Measurements from ENCODE around the gene RAB7B. TPM values are rescaled to one million over a fixed set of nuclear protein-coding genes. Genes with fewer than 3 reads are reported as not detected.

RAB7B gene
- total and polyA plus RNA-seq, 3 experiments from 2014 or later = 0.29 to 0.48 TPM; not detected in 1

GRCh38 chr1:206020393-206021007, 17.3 kb upstream of the RAB7B start:
- H3K4me1 Mint-ChIP-seq = no peaks in the 10 kb centered on the region
- POLR2A ChIA-PET = no interaction called here

GRCh38 chr1:206015071-206015470, 11.9 kb upstream of the RAB7B start:
- DNase-seq = no peak
- H3K36me3 ChIP-seq (ENCODE audit: insufficient read depth, low read length) = no peaks in the 10 kb centered on the region
- no peak overlapping the region for H3K27ac ChIP-seq (ENCODE audit: low read depth, low read length)
- CTCF ChIA-PET = interaction anchor here (1.4 kb wide), 1 partner anchor 91 kb away, joined by 4 read pairs; no protein-coding TSS in a partner anchor
- no peaks in the 10 kb centered on the region for H3K9me3 Mint-ChIP-seq
- H3K4me1 Mint-ChIP-seq = peaks cover 6 to 18% (median 9%) of the 10 kb centered on the region in 3 donors
- POLR2A ChIA-PET = no interaction called here
- no peaks in the 10 kb centered on the region for H3K36me3 Mint-ChIP-seq
- H3K27me3 ChIP-seq (ENCODE audit: insufficient read depth, low read length, poor library complexity, severe bottlenecking) = no peaks in the 10 kb centered on the region
- H3K4me3 Mint-ChIP-seq = no peak overlapping the region
- H3K4me3 ChIP-seq (ENCODE audit: low read length) = no peak overlapping the region
- no peak overlapping the region for H3K27ac Mint-ChIP-seq
- no peaks in the 10 kb centered on the region for H3K9me3 ChIP-seq (ENCODE audit: low read length)
- peaks cover 1 to 7% of the 10 kb centered on the region in 2 donors for H3K27me3 Mint-ChIP-seq
- H3K4me1 ChIP-seq (ENCODE audit: insufficient read depth, low read length) = no peaks in the 10 kb centered on the region

More at GRCh38 chr1:206020393-206021007, 17.3 kb upstream of the RAB7B start:
- H3K27ac Mint-ChIP-seq = no peak overlapping the region
- H3K27me3 ChIP-seq (ENCODE audit: insufficient read depth, low read length, poor library complexity, severe bottlenecking) = no peaks in the 10 kb centered on the region
- no peak overlapping the region for H3K27ac ChIP-seq (ENCODE audit: low read depth, low read length)
- H3K36me3 ChIP-seq (ENCODE audit: insufficient read depth, low read length) = no peaks in the 10 kb centered on the region
- peaks cover 4 to 35% of the 10 kb centered on the region in 2 donors for H3K27me3 Mint-ChIP-seq
- no peak overlapping the region for H3K4me3 Mint-ChIP-seq
- no peaks in the 10 kb centered on the region for H3K9me3 Mint-ChIP-seq
- H3K4me1 ChIP-seq (ENCODE audit: insufficient read depth, low read length) = no peaks in the 10 kb centered on the region
- no peak overlapping the region for H3K4me3 ChIP-seq (ENCODE audit: low read length)
- CTCF ChIA-PET = interaction anchor here (1.4 kb wide), 1 partner anchor 17 kb away, joined by 3 read pairs; no protein-coding TSS in a partner anchor
- DNase-seq = no peak
- no peaks in the 10 kb centered on the region for H3K36me3 Mint-ChIP-seq
- H3K9me3 ChIP-seq (ENCODE audit: low read length) = no peaks in the 10 kb centered on the region

DNA sequence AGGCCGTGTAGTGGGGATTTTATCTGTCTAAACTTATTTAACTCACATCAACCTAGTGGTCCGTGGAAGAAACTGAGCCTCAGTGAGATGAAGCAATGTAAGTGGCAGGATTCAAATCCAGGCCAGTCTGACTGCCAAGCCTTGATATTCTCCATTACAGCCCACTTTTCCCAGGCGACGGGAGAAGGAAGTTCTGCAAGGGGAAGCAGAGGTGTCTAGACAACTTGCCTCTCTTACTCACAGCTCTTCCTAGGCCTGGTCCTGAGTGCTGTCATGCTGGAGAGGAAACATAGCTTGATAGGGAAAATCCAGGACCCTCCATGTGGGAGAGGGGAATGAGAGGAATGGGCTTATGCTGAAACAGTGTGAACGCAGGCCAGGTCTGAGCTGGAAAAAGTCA, 11.4 kb upstream of the RAB7B start:
- Histone ChIP-seq H3K27me3 (ENCODE audit: insufficient read depth, low read length, poor library complexity, severe bottlenecking) (no peaks in the 10 kb centered on the region), H3K36me3 (ENCODE audit: insufficient read depth, low read length) (no peaks in the 10 kb centered on the region), H3K9me3 (ENCODE audit: low read length) (no peaks in the 10 kb centered on the region), H3K4me3 (ENCODE audit: low read length) (no peak overlapping the region), H3K27ac (ENCODE audit: low read depth, low read length) (no peak overlapping the region), H3K4me1 (ENCODE audit: insufficient read depth, low read length) (no peaks in the 10 kb centered on the region)
- Mint-ChIP-seq H3K36me3 (no peaks in the 10 kb centered on the region), H3K27ac (no peak overlapping the region), H3K9me3 (no peaks in the 10 kb centered on the region), H3K4me1 (peaks cover 6 to 18% (median 9%) of the 10 kb centered on the region in 3 donors), H3K4me3 (no peak overlapping the region), H3K27me3 (peaks cover 1 to 7% of the 10 kb centered on the region in 2 donors)
- DNase-seq = no peak
- CTCF ChIA-PET = interaction anchor here (1.4 kb wide), 1 partner anchor 92 kb away, joined by 4 read pairs; no protein-coding TSS in a partner anchor
- POLR2A ChIA-PET = no interaction called here

DNA sequence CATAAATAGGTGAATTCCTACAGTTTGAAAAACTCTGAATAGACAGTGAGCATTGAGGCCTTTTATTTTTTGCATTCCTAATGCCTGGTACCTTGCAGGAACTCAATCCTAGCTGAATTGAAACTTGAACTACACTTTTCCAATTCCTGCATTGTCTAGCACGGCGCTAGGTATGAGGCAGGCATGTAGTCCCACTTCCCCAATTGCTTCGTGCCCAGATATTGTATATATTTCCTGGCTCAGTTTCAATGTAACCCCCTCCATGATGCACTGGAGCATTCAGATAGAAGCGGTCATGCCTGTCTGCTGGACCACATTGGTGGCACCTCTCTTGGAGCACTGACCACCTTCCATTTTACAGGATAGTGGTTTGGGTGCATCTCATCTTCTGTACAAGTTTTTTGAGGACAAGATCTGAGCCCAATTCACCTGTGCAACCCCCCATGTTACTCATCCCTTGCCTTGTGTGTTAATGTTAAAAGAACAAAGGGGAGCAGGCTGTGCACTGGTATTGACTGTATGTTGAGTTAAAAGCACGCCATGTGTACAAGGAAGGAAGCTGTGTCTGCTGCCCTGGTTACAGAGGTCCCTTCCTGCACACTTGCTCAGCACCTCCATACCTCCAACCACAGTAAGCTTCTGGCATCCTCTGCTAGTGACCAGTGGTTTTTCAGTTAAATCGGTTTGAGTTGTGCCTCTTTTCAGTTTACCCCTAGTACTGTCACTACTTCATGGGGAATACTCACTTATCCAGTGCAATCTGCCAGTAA, 10.0 kb upstream of the RAB7B start:
- CTCF ChIA-PET = no interaction called here
- POLR2A ChIA-PET = no interaction called here
- H3K4me3 ChIP-seq (ENCODE audit: low read length) = no peak overlapping the region

DNA sequence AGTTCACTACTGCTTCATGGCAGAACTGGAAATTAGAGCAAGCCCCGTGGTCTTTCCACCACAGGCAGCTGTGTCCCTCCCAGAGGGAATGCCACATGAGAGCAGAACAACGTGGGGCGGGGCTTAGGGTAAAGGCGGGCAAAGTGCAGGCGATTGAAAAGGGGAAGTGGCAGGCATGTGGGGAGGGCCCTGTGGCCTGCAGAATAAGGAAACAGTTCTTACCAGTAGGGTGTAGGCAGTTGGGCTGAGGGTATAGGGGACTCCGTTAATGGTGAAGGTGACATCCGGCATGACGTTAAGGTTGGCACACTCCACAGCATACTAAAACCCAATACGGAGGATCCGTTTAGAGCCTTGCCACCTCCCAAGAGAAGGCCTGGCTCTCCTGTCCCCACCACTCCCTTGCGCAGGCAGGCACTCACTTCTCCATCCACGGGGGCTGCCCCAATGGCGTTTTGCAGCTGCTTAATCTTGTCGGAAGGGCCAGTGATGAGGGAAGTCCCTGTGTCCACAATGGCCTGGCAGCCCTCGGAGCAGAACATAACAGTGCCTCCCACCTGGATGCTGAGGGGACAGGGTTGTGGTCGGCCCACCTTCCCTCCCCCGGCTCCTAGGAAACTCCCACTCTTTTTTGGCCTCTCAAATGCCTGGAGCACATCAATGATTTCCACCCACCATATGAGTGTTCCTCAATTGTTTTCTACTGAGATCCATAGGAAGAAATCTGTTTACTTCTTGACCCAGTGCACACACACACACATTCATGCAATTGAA, 9.1 kb upstream of the RAB7B start:
- Histone ChIP-seq H3K9me3 (ENCODE audit: low read length) (no peaks in the 10 kb centered on the region), H3K4me3 (ENCODE audit: low read length) (no peak overlapping the region), H3K27me3 (ENCODE audit: insufficient read depth, low read length, poor library complexity, severe bottlenecking) (no peaks in the 10 kb centered on the region), H3K4me1 (ENCODE audit: insufficient read depth, low read length) (no peaks in the 10 kb centered on the region), H3K36me3 (ENCODE audit: insufficient read depth, low read length) (no peaks in the 10 kb centered on the region), H3K27ac (ENCODE audit: low read depth, low read length) (no peak overlapping the region)
- Mint-ChIP-seq H3K27ac (peak overlapping the region in 4 of 8 donors; percentile 1 to 84 (median 58)), H3K4me3 (peak overlapping the region in 3 of 7 donors; percentile 46 to 54 (median 52)), H3K9me3 (no peaks in the 10 kb centered on the region), H3K36me3 (no peaks in the 10 kb centered on the region), H3K4me1 (peaks cover 6 to 18% (median 9%) of the 10 kb centered on the region in 3 donors), H3K27me3 (peaks cover 1 to 3% of the 10 kb centered on the region in 2 donors)
- POLR2A ChIA-PET = no interaction called here
- CTCF ChIA-PET = no interaction called here
- DNase-seq = peak in 2 of 5 donors; percentile 29 to 39

More for the DNA sequence above, 10.0 kb upstream of the RAB7B start:
- Mint-ChIP-seq H3K9me3 (no peaks in the 10 kb centered on the region), H3K27me3 (peaks cover 0 to 1% of the 10 kb centered on the region in 2 donors), H3K4me1 (peaks cover 6 to 18% (median 9%) of the 10 kb centered on the region in 3 donors), H3K36me3 (no peaks in the 10 kb centered on the region), H3K4me3 (no peak overlapping the region), H3K27ac (no peak overlapping the region)
- Histone ChIP-seq H3K9me3 (ENCODE audit: low read length) (no peaks in the 10 kb centered on the region), H3K4me1 (ENCODE audit: insufficient read depth, low read length) (no peaks in the 10 kb centered on the region), H3K27ac (ENCODE audit: low read depth, low read length) (no peak overlapping the region), H3K36me3 (ENCODE audit: insufficient read depth, low read length) (no peaks in the 10 kb centered on the region), H3K27me3 (ENCODE audit: insufficient read depth, low read length, poor library complexity, severe bottlenecking) (no peaks in the 10 kb centered on the region)
- DNase-seq = no peak

DNA sequence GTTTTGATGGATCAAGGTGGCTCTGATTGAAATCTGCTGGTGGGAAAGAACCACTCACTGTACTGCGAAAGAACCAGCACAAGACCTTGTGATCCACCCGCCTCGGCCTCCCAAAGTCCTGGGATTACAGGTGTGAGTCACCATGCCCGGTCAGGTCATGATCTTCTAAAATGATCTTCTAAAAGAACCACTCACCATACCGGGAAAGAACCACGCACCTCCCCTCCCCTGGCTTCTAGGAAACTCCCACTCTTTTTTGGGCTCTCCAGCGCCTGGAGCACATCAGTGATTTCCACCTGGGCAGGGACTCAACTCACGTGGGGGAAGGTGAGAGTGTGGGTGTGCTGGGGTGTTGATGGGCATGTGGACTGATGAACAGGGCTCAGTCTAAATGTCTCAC, 7.9 kb upstream of the RAB7B start:
- no peaks in the 10 kb centered on the region for H3K36me3 ChIP-seq (ENCODE audit: insufficient read depth, low read length)
- H3K27me3 Mint-ChIP-seq = peaks cover 4 to 12% of the 10 kb centered on the region in 2 donors
- no peaks in the 10 kb centered on the region for H3K27me3 ChIP-seq (ENCODE audit: insufficient read depth, low read length, poor library complexity, severe bottlenecking)
- H3K36me3 Mint-ChIP-seq = no peaks in the 10 kb centered on the region
- no peak overlapping the region for H3K4me3 Mint-ChIP-seq
- DNase-seq = no peak
- no peaks in the 10 kb centered on the region for H3K4me1 ChIP-seq (ENCODE audit: insufficient read depth, low read length)
- no peaks in the 10 kb centered on the region for H3K9me3 Mint-ChIP-seq
- peaks cover 6 to 18% (median 9%) of the 10 kb centered on the region in 3 donors for H3K4me1 Mint-ChIP-seq
- peak overlapping the region in 1 of 8 donors; percentile 25 for H3K27ac Mint-ChIP-seq
- POLR2A ChIA-PET = no interaction called here
- no peak overlapping the region for H3K27ac ChIP-seq (ENCODE audit: low read depth, low read length)
- CTCF ChIA-PET = no interaction called here
- H3K4me3 ChIP-seq (ENCODE audit: low read length) = no peak overlapping the region
- no peaks in the 10 kb centered on the region for H3K9me3 ChIP-seq (ENCODE audit: low read length)

- ChIA-PET POLR2A (no interaction called here), CTCF (no interaction called here)
- no peaks in the 10 kb centered on the region for H3K27me3 ChIP-seq (ENCODE audit: insufficient read depth, low read length, poor library complexity, severe bottlenecking)
- Mint-ChIP-seq H3K36me3 (no peaks in the 10 kb centered on the region), H3K9me3 (no peaks in the 10 kb centered on the region), H3K4me3 (no peak overlapping the region), H3K4me1 (peaks cover 6 to 18% (median 9%) of the 10 kb centered on the region in 3 donors), H3K27ac (no peak overlapping the region), H3K27me3 (peaks cover 7 to 18% of the 10 kb centered on the region in 2 donors)
- no peaks in the 10 kb centered on the region for H3K4me1 ChIP-seq (ENCODE audit: insufficient read depth, low read length)
- no peaks in the 10 kb centered on the region for H3K36me3 ChIP-seq (ENCODE audit: insufficient read depth, low read length)
- no peak for DNase-seq
- no peaks in the 10 kb centered on the region for H3K9me3 ChIP-seq (ENCODE audit: low read length)
- no peak overlapping the region for H3K4me3 ChIP-seq (ENCODE audit: low read length)
- no peak overlapping the region for H3K27ac ChIP-seq (ENCODE audit: low read depth, low read length)
These were observed 6.9 kb upstream of the RAB7B start for GRCh38 chr1:206010060-206010459.

DNA sequence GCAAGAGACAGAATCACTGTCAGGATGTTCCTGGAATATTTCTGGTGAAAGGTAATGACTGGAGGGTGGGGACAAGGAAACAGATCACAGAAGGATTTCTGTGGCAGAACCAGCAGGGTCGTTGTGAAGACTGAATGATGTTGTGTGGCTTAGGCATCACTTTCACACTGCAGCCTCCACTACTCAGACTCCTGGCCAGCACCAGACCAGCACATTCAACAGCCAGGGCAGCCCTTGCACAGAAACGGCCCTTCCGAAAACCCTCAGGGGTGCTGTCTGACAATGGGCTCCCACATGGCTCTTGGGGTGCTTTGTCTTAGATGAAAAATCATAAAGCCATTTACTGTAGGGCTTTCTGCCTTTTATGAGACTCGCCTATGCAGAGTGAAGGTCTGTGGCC, 3.8 kb upstream of the RAB7B start:
- Histone ChIP-seq H3K4me1 (ENCODE audit: insufficient read depth, low read length) (no peaks in the 10 kb centered on the region), H3K9me3 (ENCODE audit: low read length) (no peaks in the 10 kb centered on the region), H3K36me3 (ENCODE audit: insufficient read depth, low read length) (no peaks in the 10 kb centered on the region), H3K27ac (ENCODE audit: low read depth, low read length) (no peak overlapping the region), H3K4me3 (ENCODE audit: low read length) (no peak overlapping the region), H3K27me3 (ENCODE audit: insufficient read depth, low read length, poor library complexity, severe bottlenecking) (no peaks in the 10 kb centered on the region)
- no peak for DNase-seq
- no peak overlapping the region for H3K27ac Mint-ChIP-seq
- no peaks in the 10 kb centered on the region for H3K9me3 Mint-ChIP-seq
- H3K27me3 Mint-ChIP-seq = peaks cover 9 to 18% of the 10 kb centered on the region in 2 donors
- H3K4me3 Mint-ChIP-seq = no peak overlapping the region
- CTCF ChIA-PET = no interaction called here
- H3K36me3 Mint-ChIP-seq = no peaks in the 10 kb centered on the region
- peaks cover 2 to 4% (median 3%) of the 10 kb centered on the region in 3 donors for H3K4me1 Mint-ChIP-seq
- POLR2A ChIA-PET = no interaction called here
